Measurements from ENCODE around the gene CCDC112.

DNA sequence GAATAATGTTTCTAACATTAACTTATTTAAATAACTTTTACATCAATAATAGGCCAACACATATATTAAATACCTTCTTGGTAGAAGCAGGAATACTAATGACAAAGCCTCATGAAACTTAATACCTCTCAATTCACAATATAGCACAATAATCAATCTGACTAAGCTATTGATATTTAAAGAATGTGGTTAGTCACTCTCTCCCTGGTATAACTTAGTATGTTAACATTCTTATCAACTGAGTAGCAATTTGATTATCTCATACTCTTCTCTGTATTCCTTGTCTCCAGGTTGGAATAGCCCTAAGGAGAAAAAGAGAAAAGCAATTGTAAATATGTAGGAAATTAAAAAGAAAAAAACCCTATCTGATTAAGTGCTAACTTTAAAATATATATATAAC is 28.8 kb downstream of the CCDC112 start:
- TF ChIP-seq EZH2 (IDR thresholded peaks at IDR 0.05; ENCODE audit: borderline replicate concordance, low read length) = no peak
- TF ChIP-seq, protein P1, sequence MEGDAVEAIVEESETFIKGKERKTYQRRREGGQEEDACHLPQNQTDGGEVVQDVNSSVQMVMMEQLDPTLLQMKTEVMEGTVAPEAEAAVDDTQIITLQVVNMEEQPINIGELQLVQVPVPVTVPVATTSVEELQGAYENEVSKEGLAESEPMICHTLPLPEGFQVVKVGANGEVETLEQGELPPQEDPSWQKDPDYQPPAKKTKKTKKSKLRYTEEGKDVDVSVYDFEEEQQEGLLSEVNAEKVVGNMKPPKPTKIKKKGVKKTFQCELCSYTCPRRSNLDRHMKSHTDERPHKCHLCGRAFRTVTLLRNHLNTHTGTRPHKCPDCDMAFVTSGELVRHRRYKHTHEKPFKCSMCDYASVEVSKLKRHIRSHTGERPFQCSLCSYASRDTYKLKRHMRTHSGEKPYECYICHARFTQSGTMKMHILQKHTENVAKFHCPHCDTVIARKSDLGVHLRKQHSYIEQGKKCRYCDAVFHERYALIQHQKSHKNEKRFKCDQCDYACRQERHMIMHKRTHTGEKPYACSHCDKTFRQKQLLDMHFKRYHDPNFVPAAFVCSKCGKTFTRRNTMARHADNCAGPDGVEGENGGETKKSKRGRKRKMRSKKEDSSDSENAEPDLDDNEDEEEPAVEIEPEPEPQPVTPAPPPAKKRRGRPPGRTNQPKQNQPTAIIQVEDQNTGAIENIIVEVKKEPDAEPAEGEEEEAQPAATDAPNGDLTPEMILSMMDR (IDR thresholded peaks at IDR 0.05; ENCODE audit: low read length) = no peak
